ENCODE results near the gene XRCC5.
"Not testable (repeated sequence)": the region's sequence is repeated elsewhere in the genome, so short reads cannot be mapped to it uniquely, and the experiment has no call there.

Gene XRCC5

GRCh38 chr2:216121255-216121654 is 12.1 kb downstream of the XRCC5 start:
- H3K4me1 ChIP-seq (ENCODE audit: control insufficient read depth in 1 of 2, insufficient read depth in 2 of 2, low read length in 2 of 2) = peaks cover 0 to 20% of the 10 kb centered on the region in 2 donors
- H3K27me3 ChIP-seq (ENCODE audit: low read depth, low read length) = no peaks in the 10 kb centered on the region
- H3K9me3 ChIP-seq (ENCODE audit: control insufficient read depth in 1 of 2, low read length in 2 of 2) = no peaks in the 10 kb centered on the region
- no peak overlapping the region for H3K27ac ChIP-seq (ENCODE audit: low read length)
- no peak overlapping the region for H3K4me3 ChIP-seq (ENCODE audit: low read depth in 1 of 2, low read length in 2 of 2)
- peaks cover 77 to 78% of the 10 kb centered on the region in 2 donors for H3K36me3 ChIP-seq (ENCODE audit: control insufficient read depth in 1 of 2, insufficient read depth in 2 of 2, low read length in 2 of 2)

- H3K4me3 ChIP-seq (ENCODE audit: low read depth in 1 of 2, low read length in 2 of 2) = no peak overlapping the region
- no peaks in the 10 kb centered on the region for H3K4me1 ChIP-seq (ENCODE audit: control insufficient read depth in 1 of 2, insufficient read depth in 2 of 2, low read length in 2 of 2)
- H3K27ac ChIP-seq (ENCODE audit: low read length) = no peak overlapping the region
- peaks cover 65 to 70% of the 10 kb centered on the region in 2 donors for H3K36me3 ChIP-seq (ENCODE audit: control insufficient read depth in 1 of 2, insufficient read depth in 2 of 2, low read length in 2 of 2)
- H3K27me3 ChIP-seq (ENCODE audit: low read depth, low read length) = no peaks in the 10 kb centered on the region
- H3K9me3 ChIP-seq (ENCODE audit: control insufficient read depth in 1 of 2, low read length in 2 of 2) = no peaks in the 10 kb centered on the region
Measured at GRCh38 chr2:216126943-216127342, 17.8 kb downstream of the XRCC5 start.

GRCh38 chr2:216130346-216130971 is 21.3 kb downstream of the XRCC5 start:
- H3K4me3 ChIP-seq (ENCODE audit: low read depth in 1 of 2, low read length in 2 of 2) = no peak overlapping the region
- no peaks in the 10 kb centered on the region for H3K27me3 ChIP-seq (ENCODE audit: low read depth, low read length)
- no peaks in the 10 kb centered on the region for H3K9me3 ChIP-seq (ENCODE audit: control insufficient read depth in 1 of 2, low read length in 2 of 2)
- H3K27ac ChIP-seq (ENCODE audit: low read length) = no peak overlapping the region
- peaks cover 68% of the 10 kb centered on the region in 2 donors for H3K36me3 ChIP-seq (ENCODE audit: control insufficient read depth in 1 of 2, insufficient read depth in 2 of 2, low read length in 2 of 2)
- no peaks in the 10 kb centered on the region for H3K4me1 ChIP-seq (ENCODE audit: control insufficient read depth in 1 of 2, insufficient read depth in 2 of 2, low read length in 2 of 2)

- Histone ChIP-seq H3K4me1 (ENCODE audit: control insufficient read depth in 1 of 2, insufficient read depth in 2 of 2, low read length in 2 of 2) (no peaks in the 10 kb centered on the region), H3K27me3 (ENCODE audit: low read depth, low read length) (no peaks in the 10 kb centered on the region), H3K27ac (ENCODE audit: low read length) (no peak overlapping the region), H3K9me3 (ENCODE audit: control insufficient read depth in 1 of 2, low read length in 2 of 2) (no peaks in the 10 kb centered on the region), H3K4me3 (ENCODE audit: low read depth in 1 of 2, low read length in 2 of 2) (no peak overlapping the region), H3K36me3 (ENCODE audit: control insufficient read depth in 1 of 2, insufficient read depth in 2 of 2, low read length in 2 of 2) (peaks cover 60 to 66% of the 10 kb centered on the region in 2 donors)
Measured at GRCh38 chr2:216131175-216131926, 22.2 kb downstream of the XRCC5 start.

- no peaks in the 10 kb centered on the region for H3K27me3 ChIP-seq (ENCODE audit: low read depth, low read length)
- H3K4me1 ChIP-seq (ENCODE audit: control insufficient read depth in 1 of 2, insufficient read depth in 2 of 2, low read length in 2 of 2) = no peaks in the 10 kb centered on the region
- no peak overlapping the region for H3K4me3 ChIP-seq (ENCODE audit: low read depth in 1 of 2, low read length in 2 of 2)
- no peaks in the 10 kb centered on the region for H3K9me3 ChIP-seq (ENCODE audit: control insufficient read depth in 1 of 2, low read length in 2 of 2)
- peaks cover 64 to 69% of the 10 kb centered on the region in 2 donors for H3K36me3 ChIP-seq (ENCODE audit: control insufficient read depth in 1 of 2, insufficient read depth in 2 of 2, low read length in 2 of 2)
- no peak overlapping the region for H3K27ac ChIP-seq (ENCODE audit: low read length)
Measured at GRCh38 chr2:216132585-216132984, 23.4 kb downstream of the XRCC5 start.

GRCh38 chr2:216133397-216133796 is 24.2 kb downstream of the XRCC5 start:
- Histone ChIP-seq H3K36me3 (ENCODE audit: control insufficient read depth in 1 of 2, insufficient read depth in 2 of 2, low read length in 2 of 2) (peaks cover 65 to 72% of the 10 kb centered on the region in 2 donors), H3K9me3 (ENCODE audit: control insufficient read depth in 1 of 2, low read length in 2 of 2) (no peaks in the 10 kb centered on the region), H3K27me3 (ENCODE audit: low read depth, low read length) (no peaks in the 10 kb centered on the region), H3K27ac (ENCODE audit: low read length) (no peak overlapping the region), H3K4me3 (ENCODE audit: low read depth in 1 of 2, low read length in 2 of 2) (no peak overlapping the region), H3K4me1 (ENCODE audit: control insufficient read depth in 1 of 2, insufficient read depth in 2 of 2, low read length in 2 of 2) (no peaks in the 10 kb centered on the region)

GRCh38 chr2:216134958-216135541 is 25.9 kb downstream of the XRCC5 start:
- Histone ChIP-seq H3K4me1 (ENCODE audit: control insufficient read depth in 1 of 2, insufficient read depth in 2 of 2, low read length in 2 of 2) (no peaks in the 10 kb centered on the region), H3K4me3 (ENCODE audit: low read depth in 1 of 2, low read length in 2 of 2) (no peak overlapping the region), H3K36me3 (ENCODE audit: control insufficient read depth in 1 of 2, insufficient read depth in 2 of 2, low read length in 2 of 2) (peaks cover 61 to 83% of the 10 kb centered on the region in 2 donors), H3K27me3 (ENCODE audit: low read depth, low read length) (no peaks in the 10 kb centered on the region), H3K9me3 (ENCODE audit: control insufficient read depth in 1 of 2, low read length in 2 of 2) (no peaks in the 10 kb centered on the region), H3K27ac (ENCODE audit: low read length) (no peak overlapping the region)

DNA sequence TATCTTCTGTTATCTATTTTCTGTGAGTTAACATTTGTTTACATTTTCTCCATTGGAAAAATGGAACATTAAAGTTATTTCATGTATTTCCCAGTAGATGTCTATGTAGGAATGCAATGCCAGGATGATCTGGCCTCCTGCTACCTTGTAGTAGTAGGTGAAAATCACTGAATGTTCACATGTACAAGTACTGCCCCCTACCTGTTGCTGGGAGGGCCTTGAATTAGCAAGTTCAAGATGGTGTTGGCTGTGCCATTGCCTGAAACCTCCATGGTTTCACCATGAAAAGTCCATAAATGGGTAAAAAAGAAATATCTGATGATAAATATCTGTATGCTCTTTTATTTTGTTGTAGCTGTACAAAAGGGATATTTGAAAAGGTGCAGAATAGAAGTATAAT is 30.7 kb downstream of the XRCC5 start:
- Histone ChIP-seq H3K4me1 (ENCODE audit: control insufficient read depth in 1 of 2, insufficient read depth in 2 of 2, low read length in 2 of 2) (no peaks in the 10 kb centered on the region), H3K4me3 (ENCODE audit: low read depth in 1 of 2, low read length in 2 of 2) (no peak overlapping the region), H3K9me3 (ENCODE audit: control insufficient read depth in 1 of 2, low read length in 2 of 2) (no peaks in the 10 kb centered on the region), H3K27ac (ENCODE audit: low read length) (no peak overlapping the region), H3K27me3 (ENCODE audit: low read depth, low read length) (no peaks in the 10 kb centered on the region), H3K36me3 (ENCODE audit: control insufficient read depth in 1 of 2, insufficient read depth in 2 of 2, low read length in 2 of 2) (peaks cover 59 to 86% of the 10 kb centered on the region in 2 donors)

GRCh38 chr2:216141516-216141915 is 32.4 kb downstream of the XRCC5 start:
- H3K36me3 ChIP-seq (ENCODE audit: control insufficient read depth in 1 of 2, insufficient read depth in 2 of 2, low read length in 2 of 2) = peaks cover 66 to 75% of the 10 kb centered on the region in 2 donors
- not testable (repeated sequence) for H3K9me3 ChIP-seq (ENCODE audit: control insufficient read depth in 1 of 2, low read length in 2 of 2); H3K4me3 ChIP-seq (ENCODE audit: low read depth in 1 of 2, low read length in 2 of 2); H3K27me3 ChIP-seq (ENCODE audit: low read depth, low read length); H3K27ac ChIP-seq (ENCODE audit: low read length); H3K4me1 ChIP-seq (ENCODE audit: control insufficient read depth in 1 of 2, insufficient read depth in 2 of 2, low read length in 2 of 2)

- H3K27ac ChIP-seq (ENCODE audit: low read length) = no peak overlapping the region
- H3K27me3 ChIP-seq (ENCODE audit: low read depth, low read length) = no peaks in the 10 kb centered on the region
Measured at GRCh38 chr2:216142540-216142939, 33.4 kb downstream of the XRCC5 start.

DNA sequence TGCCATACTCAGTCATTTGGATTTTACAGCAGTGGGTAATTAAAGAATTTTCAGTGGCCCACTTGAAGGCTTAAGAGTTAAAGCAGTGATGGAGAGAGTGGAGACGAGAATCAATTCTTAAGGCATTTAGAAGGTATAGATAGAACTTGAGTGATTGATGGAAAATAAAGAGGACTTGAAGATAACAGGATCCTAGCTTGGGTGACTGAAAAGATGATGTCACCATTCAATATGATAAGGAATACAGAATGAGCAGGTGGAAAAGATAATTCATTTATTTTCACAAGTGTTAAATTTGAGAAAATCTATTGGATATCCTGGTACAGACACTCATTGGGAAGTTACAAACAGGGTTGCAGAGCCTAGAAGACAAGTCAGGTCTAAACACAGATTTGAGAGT is 35.2 kb downstream of the XRCC5 start:
- Histone ChIP-seq H3K36me3 (ENCODE audit: control insufficient read depth in 1 of 2, insufficient read depth in 2 of 2, low read length in 2 of 2) (peaks cover 70 to 75% of the 10 kb centered on the region in 2 donors), H3K4me1 (ENCODE audit: control insufficient read depth in 1 of 2, insufficient read depth in 2 of 2, low read length in 2 of 2) (no peaks in the 10 kb centered on the region), H3K9me3 (ENCODE audit: control insufficient read depth in 1 of 2, low read length in 2 of 2) (no peaks in the 10 kb centered on the region), H3K27me3 (ENCODE audit: low read depth, low read length) (no peaks in the 10 kb centered on the region), H3K4me3 (ENCODE audit: low read depth in 1 of 2, low read length in 2 of 2) (no peak overlapping the region), H3K27ac (ENCODE audit: low read length) (no peak overlapping the region)

More at GRCh38 chr2:216142540-216142939, 33.4 kb downstream of the XRCC5 start:
- Histone ChIP-seq H3K4me1 (ENCODE audit: control insufficient read depth in 1 of 2, insufficient read depth in 2 of 2, low read length in 2 of 2) (no peaks in the 10 kb centered on the region), H3K4me3 (ENCODE audit: low read depth in 1 of 2, low read length in 2 of 2) (no peak overlapping the region), H3K36me3 (ENCODE audit: control insufficient read depth in 1 of 2, insufficient read depth in 2 of 2, low read length in 2 of 2) (peaks cover 67 to 71% of the 10 kb centered on the region in 2 donors), H3K9me3 (ENCODE audit: control insufficient read depth in 1 of 2, low read length in 2 of 2) (no peaks in the 10 kb centered on the region)

Data from muscle layer of duodenum (tissue), 2 donors.